HEK293 (cell line): Measurements from ENCODE around the gene SLC39A11.

Source experiments
- CTCF ChIA-PET: fragments of 350-600 bp; formaldehyde crosslinking; extraction: SDS; loops from one replicate; lab custom pipeline; 2021; ENCODE audit warnings: antibody characterized with exemption; lab: Yijun Ruan, JAX
- POLR2A ChIA-PET: fragments of 300-600 bp; formaldehyde crosslinking; extraction: SDS; loops from one replicate; lab custom pipeline; 2020; ENCODE audit warnings: antibody characterized with exemption, inconsistent platforms; lab: Yijun Ruan, JAX
- H3K27ac ChIP-seq: fragments of 200-500 bp; sonication (Bioruptor generic); 2 replicates; pipeline ENCODE4 v1.5.1; 2014; ENCODE audit warnings: low read depth, low read length, control low read depth, inconsistent platforms; ENCODE audit errors: extremely low read depth
- H3K36me3 ChIP-seq, 2 experiments: fragments of 200-500 bp in 1 of 2; sonication (Bioruptor generic) in 1 of 2; 1 replicate in 1 of 2; 2 replicates in 1 of 2; pipeline ENCODE4 v1.5.1; 2014 to 2017; ENCODE audit warnings: inconsistent platforms in 2 of 2, low read length in 2 of 2; ENCODE audit not compliant: control insufficient read depth in 2 of 2, insufficient read depth in 1 of 2
- H3K4me1 ChIP-seq: fragments of 200-500 bp; sonication (Bioruptor generic); 2 replicates; pipeline ENCODE4 v1.5.1; 2014; ENCODE audit warnings: mild to moderate bottlenecking, low read length, inconsistent platforms; ENCODE audit not compliant: control insufficient read depth, insufficient read depth
- H3K4me3 ChIP-seq: 2 replicates; pipeline ENCODE4 v1.5.1; 2011; ENCODE audit warnings: low read depth, mild to moderate bottlenecking, control low read depth, low read length, moderate library complexity
- H3K9me3 ChIP-seq: fragments of 200-500 bp; sonication (Bioruptor generic); 2 replicates; pipeline ENCODE4 v1.5.1; 2014; ENCODE audit warnings: low read depth, low read length, inconsistent platforms; ENCODE audit not compliant: control insufficient read depth, insufficient read depth
- GLIS2 ChIP-seq: fragments of 450-650 bp; formaldehyde crosslinking; IDR thresholded peaks from 2 replicates; pipeline ENCODE4 v1.5.1; 2016; ENCODE audit warnings: missing biosample characterization, missing genetic modification characterization
- MEIS1 ChIP-seq: sonication (generic); formaldehyde crosslinking; IDR thresholded peaks from 2 replicates; pipeline ENCODE4 v1.8.1; 2022; ENCODE audit warnings: missing genetic modification reagents, mild to moderate bottlenecking, borderline replicate concordance
- MZF1 ChIP-seq: fragments of 450-650 bp; formaldehyde crosslinking; IDR thresholded peaks from 2 replicates; pipeline ENCODE4 v1.5.1; 2017; ENCODE audit warnings: missing biosample characterization, missing genetic modification characterization, borderline replicate concordance
- SP2 ChIP-seq: fragments of 450-650 bp; formaldehyde crosslinking; IDR thresholded peaks from 2 replicates; pipeline ENCODE4 v1.5.1; 2016; ENCODE audit warnings: missing biosample characterization, missing genetic modification characterization
- SP7 ChIP-seq: fragments of 450-650 bp; formaldehyde crosslinking; IDR thresholded peaks from 2 replicates; pipeline ENCODE4 v1.5.1; 2016; ENCODE audit warnings: missing biosample characterization, missing genetic modification characterization
- ZIC2 ChIP-seq: fragments of 450-650 bp; formaldehyde crosslinking; IDR thresholded peaks from 2 replicates; pipeline ENCODE4 v1.5.1; 2016; ENCODE audit warnings: missing biosample characterization, missing genetic modification characterization
- ZNF146 ChIP-seq: fragments of 450-650 bp; formaldehyde crosslinking; IDR thresholded peaks from 2 replicates; pipeline ENCODE4 v1.5.1; 2016; ENCODE audit warnings: missing biosample characterization, missing genetic modification characterization
- ZNF174 ChIP-seq: fragments of 450-650 bp; formaldehyde crosslinking; IDR thresholded peaks from 2 replicates; pipeline ENCODE4 v1.5.0; 2017; ENCODE audit warnings: missing biosample characterization, mild to moderate bottlenecking, missing genetic modification characterization
- ZNF221 ChIP-seq: fragments of 450-650 bp; formaldehyde crosslinking; IDR thresholded peaks from 2 replicates; pipeline ENCODE4 v1.5.1; 2017; ENCODE audit warnings: missing biosample characterization, missing genetic modification characterization, borderline replicate concordance
- ZNF302 ChIP-seq: fragments of 450-650 bp; formaldehyde crosslinking; IDR thresholded peaks from 2 replicates; pipeline ENCODE4 v1.5.1; 2016; ENCODE audit warnings: missing biosample characterization, missing genetic modification characterization, low read depth
- ZNF426 ChIP-seq: fragments of 450-650 bp; formaldehyde crosslinking; IDR thresholded peaks from 2 replicates; pipeline ENCODE4 v1.5.1; 2017; ENCODE audit warnings: missing biosample characterization, missing genetic modification characterization, mild to moderate bottlenecking, inconsistent platforms, moderate library complexity
- ZNF48 ChIP-seq: fragments of 450-650 bp; formaldehyde crosslinking; IDR thresholded peaks from 2 replicates; pipeline ENCODE4 v1.5.1; 2016; ENCODE audit warnings: missing biosample characterization, missing genetic modification characterization
- ZNF571 ChIP-seq: fragments of 450-650 bp; formaldehyde crosslinking; IDR thresholded peaks from 2 replicates; pipeline ENCODE4 v1.5.0; 2017; ENCODE audit warnings: missing biosample characterization, missing genetic modification characterization
- ZNF600 ChIP-seq: fragments of 450-650 bp; formaldehyde crosslinking; IDR thresholded peaks from 2 replicates; pipeline ENCODE4 v1.5.1; 2016; ENCODE audit warnings: missing biosample characterization, missing genetic modification characterization
- ZNF626 ChIP-seq: fragments of 450-650 bp; sonication (Bioruptor Pico); formaldehyde crosslinking; IDR thresholded peaks from 2 replicates; pipeline ENCODE4 v1.5.1; 2018; ENCODE audit warnings: missing biosample characterization, missing genetic modification characterization, inconsistent platforms
- ZNF654 ChIP-seq: fragments of 450-650 bp; formaldehyde crosslinking; IDR thresholded peaks from 2 replicates; pipeline ENCODE4 v1.5.1; 2016; ENCODE audit warnings: low read depth, missing biosample characterization, missing genetic modification characterization
- ZNF776 ChIP-seq: fragments of 450-650 bp; formaldehyde crosslinking; IDR thresholded peaks from 2 replicates; pipeline ENCODE4 v1.5.0; 2017; ENCODE audit warnings: missing biosample characterization, missing genetic modification characterization, borderline replicate concordance
- TF ChIP-seq, protein P1 (sequence below): fragments of 450-650 bp; formaldehyde crosslinking; IDR thresholded peaks from 2 replicates; pipeline ENCODE4 v1.5.0; 2017; ENCODE audit warnings: missing biosample characterization, missing genetic modification characterization, borderline replicate concordance
- TF ChIP-seq, protein P2 (sequence below): fragments of 450-650 bp; formaldehyde crosslinking; optimal IDR thresholded peaks from 2 replicates; pipeline ENCODE3; 2016; ENCODE audit warnings: missing biosample characterization, mild to moderate bottlenecking, missing genetic modification characterization
- TF ChIP-seq, protein P3 (sequence below): fragments of 450-650 bp; formaldehyde crosslinking; IDR thresholded peaks from 2 replicates; pipeline ENCODE4 v1.5.1; 2016; ENCODE audit warnings: missing biosample characterization, missing genetic modification characterization, low read depth

The SLC39A11 gene

DNA sequence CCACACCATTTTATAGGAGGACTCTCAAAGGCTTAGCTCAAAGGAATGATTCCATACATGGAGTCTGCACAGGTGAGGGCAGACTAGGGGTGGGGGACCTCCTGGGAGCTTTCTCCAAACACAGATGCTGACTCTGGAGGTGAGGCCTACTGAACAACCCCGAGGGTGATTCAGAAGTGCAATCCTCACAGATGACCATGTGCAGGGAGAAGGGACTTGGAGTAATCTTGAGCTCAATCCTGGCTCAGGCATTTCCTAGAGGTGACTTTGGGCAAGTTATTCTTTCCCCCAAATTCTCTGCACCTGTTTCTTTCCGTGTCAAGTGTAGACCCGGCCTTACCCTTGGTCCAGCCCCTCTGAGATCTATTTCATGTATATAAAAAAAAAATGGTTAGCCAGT lies 401.5 kb downstream of the SLC39A11 start:
- CTCF ChIA-PET = interaction anchor here (0.6 kb wide), 1 partner anchor 134 kb away, joined by 3 read pairs; no protein-coding TSS in a partner anchor
- H3K9me3 ChIP-seq = no peaks in the 10 kb centered on the region
- POLR2A ChIA-PET = no interaction called here
- H3K27ac ChIP-seq = no peak overlapping the region
- H3K4me3 ChIP-seq = no peak overlapping the region
- no peaks in the 10 kb centered on the region for H3K36me3 ChIP-seq
- no peaks in the 10 kb centered on the region for H3K4me1 ChIP-seq
- TF ChIP-seq ZNF302 (no peak), ZNF626 (no peak), ZNF174 (tag by site-specific recombination) (no peak), SP7 (no peak), ZNF654 (tag by site-specific recombination) (no peak), ZNF426 (no peak), SP2 (tag by site-specific recombination) (no peak), ZNF221 (tag by site-specific recombination) (no peak), ZNF146 (tag by site-specific recombination) (no peak), GLIS2 (tag by site-specific recombination) (no peak), ZNF571 (tag by site-specific recombination) (no peak), ZNF776 (no peak), MEIS1 (CRISPR knock-in tag) (no peak), ZNF48 (tag by site-specific recombination) (no peak)
- TF ChIP-seq, protein P1, sequence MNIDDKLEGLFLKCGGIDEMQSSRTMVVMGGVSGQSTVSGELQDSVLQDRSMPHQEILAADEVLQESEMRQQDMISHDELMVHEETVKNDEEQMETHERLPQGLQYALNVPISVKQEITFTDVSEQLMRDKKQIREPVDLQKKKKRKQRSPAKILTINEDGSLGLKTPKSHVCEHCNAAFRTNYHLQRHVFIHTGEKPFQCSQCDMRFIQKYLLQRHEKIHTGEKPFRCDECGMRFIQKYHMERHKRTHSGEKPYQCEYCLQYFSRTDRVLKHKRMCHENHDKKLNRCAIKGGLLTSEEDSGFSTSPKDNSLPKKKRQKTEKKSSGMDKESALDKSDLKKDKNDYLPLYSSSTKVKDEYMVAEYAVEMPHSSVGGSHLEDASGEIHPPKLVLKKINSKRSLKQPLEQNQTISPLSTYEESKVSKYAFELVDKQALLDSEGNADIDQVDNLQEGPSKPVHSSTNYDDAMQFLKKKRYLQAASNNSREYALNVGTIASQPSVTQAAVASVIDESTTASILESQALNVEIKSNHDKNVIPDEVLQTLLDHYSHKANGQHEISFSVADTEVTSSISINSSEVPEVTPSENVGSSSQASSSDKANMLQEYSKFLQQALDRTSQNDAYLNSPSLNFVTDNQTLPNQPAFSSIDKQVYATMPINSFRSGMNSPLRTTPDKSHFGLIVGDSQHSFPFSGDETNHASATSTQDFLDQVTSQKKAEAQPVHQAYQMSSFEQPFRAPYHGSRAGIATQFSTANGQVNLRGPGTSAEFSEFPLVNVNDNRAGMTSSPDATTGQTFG (tag by site-specific recombination) = no peak
- TF ChIP-seq, protein P2, sequence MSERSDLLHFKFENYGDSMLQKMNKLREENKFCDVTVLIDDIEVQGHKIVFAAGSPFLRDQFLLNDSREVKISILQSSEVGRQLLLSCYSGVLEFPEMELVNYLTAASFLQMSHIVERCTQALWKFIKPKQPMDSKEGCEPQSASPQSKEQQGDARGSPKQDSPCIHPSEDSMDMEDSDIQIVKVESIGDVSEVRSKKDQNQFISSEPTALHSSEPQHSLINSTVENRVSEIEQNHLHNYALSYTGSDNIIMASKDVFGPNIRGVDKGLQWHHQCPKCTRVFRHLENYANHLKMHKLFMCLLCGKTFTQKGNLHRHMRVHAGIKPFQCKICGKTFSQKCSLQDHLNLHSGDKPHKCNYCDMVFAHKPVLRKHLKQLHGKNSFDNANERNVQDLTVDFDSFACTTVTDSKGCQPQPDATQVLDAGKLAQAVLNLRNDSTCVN (tag by site-specific recombination) = no peak

DNA sequence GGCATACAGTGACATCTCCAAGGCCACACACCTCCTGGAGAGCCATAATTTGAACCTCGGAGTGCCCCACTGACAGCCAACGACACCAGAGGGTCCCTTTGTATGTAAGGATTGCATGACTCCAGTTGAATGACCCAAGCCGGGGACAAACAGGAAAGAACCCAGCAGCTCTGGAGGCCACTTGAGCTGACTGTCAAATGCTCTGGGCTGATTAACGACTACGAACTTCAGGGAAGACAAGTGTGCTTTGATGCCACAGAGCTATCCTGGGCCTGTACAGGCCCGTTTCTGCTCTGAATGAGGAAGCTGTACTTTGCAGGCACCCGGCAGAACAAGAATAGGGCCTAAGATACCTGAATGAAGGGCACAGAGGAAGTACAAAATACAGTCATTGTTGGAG lies 404.6 kb downstream of the SLC39A11 start:
- CTCF ChIA-PET = interaction anchor here (0.9 kb wide), 1 partner anchor 37 kb away, joined by 4 read pairs; no protein-coding TSS in a partner anchor
- Histone ChIP-seq H3K4me1 (peaks cover 18% of the 10 kb centered on the region), H3K36me3 (no peaks in the 10 kb centered on the region), H3K4me3 (no peak overlapping the region), H3K27ac (no peak overlapping the region), H3K9me3 (no peaks in the 10 kb centered on the region)
- TF ChIP-seq MZF1 (no peak), ZNF600 (peak; percentile 46; the same call in 1 of the 2 replicates), ZIC2 (tag by site-specific recombination) (peak; percentile 23; the same call in 1 of the 2 replicates)
- TF ChIP-seq, protein P3, sequence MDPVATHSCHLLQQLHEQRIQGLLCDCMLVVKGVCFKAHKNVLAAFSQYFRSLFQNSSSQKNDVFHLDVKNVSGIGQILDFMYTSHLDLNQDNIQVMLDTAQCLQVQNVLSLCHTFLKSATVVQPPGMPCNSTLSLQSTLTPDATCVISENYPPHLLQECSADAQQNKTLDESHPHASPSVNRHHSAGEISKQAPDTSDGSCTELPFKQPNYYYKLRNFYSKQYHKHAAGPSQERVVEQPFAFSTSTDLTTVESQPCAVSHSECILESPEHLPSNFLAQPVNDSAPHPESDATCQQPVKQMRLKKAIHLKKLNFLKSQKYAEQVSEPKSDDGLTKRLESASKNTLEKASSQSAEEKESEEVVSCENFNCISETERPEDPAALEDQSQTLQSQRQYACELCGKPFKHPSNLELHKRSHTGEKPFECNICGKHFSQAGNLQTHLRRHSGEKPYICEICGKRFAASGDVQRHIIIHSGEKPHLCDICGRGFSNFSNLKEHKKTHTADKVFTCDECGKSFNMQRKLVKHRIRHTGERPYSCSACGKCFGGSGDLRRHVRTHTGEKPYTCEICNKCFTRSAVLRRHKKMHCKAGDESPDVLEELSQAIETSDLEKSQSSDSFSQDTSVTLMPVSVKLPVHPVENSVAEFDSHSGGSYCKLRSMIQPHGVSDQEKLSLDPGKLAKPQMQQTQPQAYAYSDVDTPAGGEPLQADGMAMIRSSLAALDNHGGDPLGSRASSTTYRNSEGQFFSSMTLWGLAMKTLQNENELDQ (tag by site-specific recombination) = no peak
- POLR2A ChIA-PET = interaction anchor here (0.6 kb wide), 1 partner anchor 1895 kb away, joined by 5 read pairs; no protein-coding TSS in a partner anchor
